Raji (cell line): ENCODE measurements around the gene DENND2A.
A peak's percentile ranks its signal among the peaks of the same experiment; 100 is the strongest.

ENCODE experiments used
- POLR2A ChIP-seq: IDR thresholded peaks from 2 replicates; pipeline ENCODE4 v1.6.1; 2011; ENCODE audit warnings: low read depth, low read length, control low read depth; ENCODE audit not compliant: insufficient read depth

The DENND2A gene

DNA sequence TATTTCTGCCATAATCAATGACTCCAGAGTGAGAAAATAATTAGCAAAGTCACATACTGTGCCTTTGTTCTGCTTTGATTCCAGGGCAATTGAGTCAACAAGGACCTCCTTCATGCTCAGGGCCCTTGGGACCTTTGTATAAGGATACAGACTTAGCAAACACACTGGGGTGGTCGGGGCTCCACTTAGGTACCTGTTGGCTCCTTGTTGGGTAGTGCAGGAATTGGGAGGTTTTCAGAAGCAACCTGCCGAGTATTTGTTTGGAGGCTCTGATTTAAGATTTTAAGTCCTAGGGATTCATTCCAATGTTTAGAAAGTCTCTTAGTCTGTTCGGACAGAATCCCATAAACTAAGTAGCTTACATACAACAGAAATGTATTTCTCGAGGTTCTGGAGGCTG is 35.1 kb upstream of the DENND2A start:
- TF ChIP-seq POLR2A, result no peak

DNA sequence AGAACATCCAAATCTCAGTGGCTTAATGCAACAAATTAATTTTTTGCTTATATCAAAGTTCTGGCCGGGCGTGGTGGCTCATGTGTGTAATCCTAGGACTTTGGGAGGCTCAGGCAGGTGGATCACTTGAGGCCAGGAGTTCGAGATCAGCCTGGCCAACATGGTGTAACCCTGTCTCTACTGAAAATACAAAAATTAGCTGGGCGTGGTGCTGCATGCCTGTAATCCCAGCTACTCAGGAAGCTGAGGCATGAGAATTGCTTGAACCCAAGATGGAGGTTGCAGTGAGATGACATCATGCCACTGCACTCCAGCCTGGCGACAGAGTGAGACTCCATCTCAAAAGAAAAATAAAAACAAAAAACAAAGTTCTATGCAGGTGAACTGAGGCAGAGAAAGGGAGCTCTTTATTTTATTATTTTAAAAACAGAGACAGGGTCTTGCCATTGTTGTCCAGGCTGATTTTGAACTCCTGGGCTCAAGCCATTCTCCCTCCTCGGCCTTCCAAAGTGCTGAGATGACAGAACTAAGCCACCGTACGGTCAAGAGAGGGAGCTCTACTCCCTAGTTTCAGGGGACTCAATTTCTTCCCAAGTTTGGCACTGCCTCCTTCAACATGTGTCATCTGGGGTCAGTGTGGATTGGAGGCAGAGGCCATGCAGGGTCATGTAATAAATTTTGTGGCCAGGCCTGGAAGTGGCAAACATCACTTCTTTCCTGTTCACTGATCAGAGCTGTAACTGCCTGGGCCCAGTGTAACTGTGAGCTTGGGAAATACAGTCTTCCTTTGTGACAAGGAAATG is 34.5 kb upstream of the DENND2A start:
- TF ChIP-seq POLR2A, result no peak

DNA sequence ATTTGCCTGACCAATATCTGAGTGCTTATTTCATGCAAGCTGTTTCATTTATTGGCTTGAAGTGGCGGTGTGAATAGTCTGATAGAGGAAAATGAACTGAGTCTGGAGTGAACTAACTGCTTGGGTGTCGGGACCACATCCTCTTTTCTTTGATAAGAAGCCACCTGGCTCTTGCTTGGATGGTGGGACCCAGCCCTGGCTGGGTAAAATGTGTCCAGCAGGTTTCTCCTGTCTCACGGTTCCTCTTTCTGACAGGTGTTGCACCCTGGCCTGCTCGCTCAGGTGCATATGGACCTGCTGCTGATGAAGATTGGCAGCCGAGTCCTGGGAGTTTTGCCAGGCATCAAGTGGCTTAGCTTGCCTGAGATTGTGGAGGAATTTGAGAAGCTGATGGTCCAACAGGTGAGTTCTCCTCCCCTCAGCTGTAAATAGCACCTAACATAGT is 33.8 kb upstream of the DENND2A start:
- 0 out of 2 replicates have a peak, but pooled peaks have one; percentile 9 for TF ChIP-seq POLR2A

DNA sequence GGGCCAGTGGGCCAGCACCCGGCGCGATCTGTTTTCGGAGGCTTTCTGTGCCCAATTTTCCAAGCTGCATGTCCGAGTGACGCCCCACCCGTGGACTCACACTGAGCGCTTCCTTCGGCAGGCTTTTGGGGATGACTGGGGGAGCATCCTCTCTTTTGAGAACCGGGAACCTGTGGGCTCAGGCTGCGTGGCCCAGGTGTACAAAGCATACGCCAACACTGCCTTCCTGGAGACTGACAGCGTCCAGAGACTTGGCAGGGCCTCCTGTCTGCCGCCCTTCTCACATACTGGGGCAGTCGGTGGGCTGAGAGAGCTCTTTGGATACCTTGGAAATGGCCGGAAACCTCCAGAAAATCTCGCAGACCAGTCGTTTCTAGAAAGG is 33.2 kb upstream of the DENND2A start:
- no peak for TF ChIP-seq POLR2A

DNA sequence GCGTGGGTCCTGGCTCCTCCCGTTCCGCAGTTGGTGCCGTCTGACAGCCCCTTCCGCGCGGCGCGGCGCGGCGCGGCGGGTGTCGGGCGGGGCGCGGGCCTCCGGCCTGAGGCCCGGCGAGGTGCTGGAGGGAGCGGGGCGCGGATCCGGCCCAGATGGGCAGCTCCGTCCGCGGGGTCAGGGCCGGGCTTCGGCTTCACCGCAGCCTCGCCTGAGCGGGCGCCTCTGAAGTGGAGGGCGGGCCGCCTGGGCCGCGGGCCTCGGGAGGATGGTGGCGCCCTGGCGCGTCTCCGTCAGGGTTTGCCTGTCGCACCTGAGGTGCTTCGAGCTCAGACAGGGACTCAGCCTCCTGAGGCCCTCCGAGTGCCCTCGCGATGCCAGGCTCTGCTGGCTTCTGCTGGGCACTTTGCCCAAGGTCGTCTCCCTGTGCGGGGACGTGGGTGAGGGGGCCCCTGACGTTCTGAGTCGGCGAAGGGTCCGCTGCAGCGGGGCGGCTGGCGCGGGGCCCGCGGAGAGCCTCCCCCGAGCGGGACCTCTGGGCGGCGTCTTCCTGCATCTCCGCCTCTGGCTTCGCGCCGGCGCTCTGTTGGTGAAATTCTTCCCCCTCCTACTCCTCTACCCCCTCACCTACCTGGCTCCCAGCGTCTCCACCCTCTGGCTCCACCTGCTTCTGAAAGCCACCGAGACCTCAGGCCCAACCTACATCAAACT is 32.6 kb upstream of the DENND2A start:
- TF ChIP-seq POLR2A, result peak; percentile 52

DNA sequence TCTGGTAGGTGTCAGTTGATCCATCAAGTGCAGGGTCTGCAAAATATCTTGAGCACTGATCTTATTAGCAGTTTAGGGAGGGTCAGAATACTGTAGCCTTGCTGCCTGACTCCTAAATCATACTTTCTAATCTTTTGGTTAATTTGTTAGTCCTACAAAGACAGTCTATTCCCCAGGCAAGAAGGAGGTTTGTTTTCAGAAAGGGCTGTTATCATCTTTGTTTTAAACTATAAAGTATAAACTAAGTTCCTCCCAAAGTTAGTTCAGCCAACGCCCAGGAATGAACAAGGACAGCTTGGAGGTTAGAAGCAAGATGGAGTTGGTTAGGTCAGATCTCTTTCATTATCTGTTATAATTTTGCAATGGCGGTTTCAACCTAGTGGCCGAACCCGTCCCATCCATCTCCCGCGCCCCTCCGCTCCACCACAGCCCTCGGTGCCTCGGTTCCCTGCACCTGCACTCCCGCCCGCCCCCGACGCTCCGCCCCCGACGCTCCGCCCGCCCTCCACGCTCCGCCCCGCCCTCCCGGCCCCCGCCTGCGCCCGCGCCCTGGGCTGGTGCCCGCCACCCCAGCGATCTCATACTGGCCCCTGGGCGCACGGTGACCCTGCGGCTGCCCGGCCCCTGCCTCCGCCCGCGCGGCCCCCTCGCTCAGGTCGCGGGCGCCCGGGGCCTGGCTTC is 31.9 kb upstream of the DENND2A start, which contains the start of gene ADCK2:
Gene ADCK2, plus strand, starts transcription at position 564 of the 681 bp plus-strand sequence. CDS start 386 bp downstream, outside the sequence.
- TF ChIP-seq POLR2A, result peak; percentile 56

DNA sequence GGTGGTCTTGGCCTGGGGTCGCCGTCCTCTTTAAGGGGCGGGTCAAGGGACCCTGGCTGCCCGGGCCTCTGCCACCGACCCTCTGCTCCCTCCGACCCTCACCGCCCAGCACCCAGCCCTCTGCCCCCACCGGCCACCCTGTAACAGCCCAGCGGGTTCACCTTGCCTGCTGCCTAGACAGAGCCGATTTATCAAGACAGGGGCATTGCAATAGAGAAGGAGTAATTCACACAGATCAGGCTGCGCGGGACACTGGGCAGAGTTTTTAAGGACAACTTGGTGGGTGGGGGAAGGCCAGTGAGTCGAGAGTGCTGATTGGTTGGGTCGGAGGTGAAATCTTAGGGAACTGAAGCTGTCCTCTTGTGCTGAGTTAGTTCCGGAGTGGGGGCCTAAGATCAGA is 31.4 kb upstream of the DENND2A start:
- no peak for TF ChIP-seq POLR2A

DNA sequence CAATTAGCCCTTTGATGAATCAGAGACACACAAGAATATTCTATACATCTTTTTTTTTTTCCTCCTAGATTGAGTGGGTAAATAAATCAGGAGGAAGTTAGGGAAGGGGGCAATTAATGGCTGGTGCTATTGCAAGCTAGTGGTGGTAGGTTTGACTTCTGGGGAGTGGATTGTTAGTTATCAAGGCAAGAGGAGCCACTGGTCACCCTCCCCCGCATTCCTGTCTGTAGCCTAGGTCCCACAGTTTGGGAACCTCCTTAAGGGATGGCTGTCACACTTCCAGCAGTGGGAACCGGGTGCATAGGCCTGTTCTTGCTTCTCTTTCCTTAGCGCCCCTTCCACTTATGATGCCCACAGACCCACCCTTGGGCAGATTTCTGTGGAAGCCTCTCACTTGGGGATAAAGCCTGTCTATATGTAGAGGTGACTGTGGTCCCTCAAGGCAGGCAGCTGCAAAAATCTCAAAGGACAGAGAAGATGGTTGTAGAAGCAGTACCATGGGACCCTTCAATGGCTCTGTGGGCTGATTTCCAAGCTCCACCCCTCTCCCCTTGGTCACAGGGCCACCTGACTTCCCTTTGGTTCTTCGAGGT is 29.8 kb upstream of the DENND2A start:
- no peak for TF ChIP-seq POLR2A

DNA sequence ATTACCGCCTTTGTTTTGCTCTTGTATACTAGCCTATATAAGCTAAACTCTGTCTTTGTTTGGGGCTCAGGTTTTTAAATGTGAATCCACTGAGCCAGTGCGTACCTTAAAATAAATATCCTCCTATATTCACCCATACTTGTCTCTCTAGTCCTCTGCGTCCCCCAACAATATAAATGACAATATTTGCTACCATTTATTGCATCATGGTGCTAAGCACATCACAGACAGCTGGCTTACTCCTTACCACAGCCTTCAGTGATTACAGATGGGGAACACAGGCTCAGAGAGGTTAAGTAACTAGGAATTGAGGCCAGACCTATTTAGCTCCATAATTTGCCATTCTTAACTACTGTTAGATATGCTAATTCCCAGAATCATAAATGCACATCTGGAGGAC is 28.7 kb upstream of the DENND2A start:
- TF ChIP-seq POLR2A, result no peak

DNA sequence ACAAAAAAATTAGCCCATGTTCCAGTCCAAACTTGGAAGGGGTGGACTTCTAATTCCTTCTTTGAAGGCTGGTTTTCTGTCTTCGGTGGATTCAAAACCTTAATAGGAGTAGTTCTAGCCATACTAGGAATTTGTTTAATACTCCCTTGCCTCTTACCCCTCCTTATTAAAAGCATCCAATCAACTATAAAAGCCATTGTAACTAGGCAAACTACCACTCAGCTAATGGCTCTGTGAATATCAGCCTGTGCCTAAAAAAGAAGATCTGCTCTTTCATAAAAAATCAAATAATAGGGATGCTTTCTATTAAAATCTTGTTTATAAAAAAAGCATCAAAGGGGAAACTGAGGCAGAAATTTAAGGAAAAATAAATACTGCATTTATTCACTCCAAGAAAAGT is 28.0 kb upstream of the DENND2A start:
- no peak for TF ChIP-seq POLR2A

DNA sequence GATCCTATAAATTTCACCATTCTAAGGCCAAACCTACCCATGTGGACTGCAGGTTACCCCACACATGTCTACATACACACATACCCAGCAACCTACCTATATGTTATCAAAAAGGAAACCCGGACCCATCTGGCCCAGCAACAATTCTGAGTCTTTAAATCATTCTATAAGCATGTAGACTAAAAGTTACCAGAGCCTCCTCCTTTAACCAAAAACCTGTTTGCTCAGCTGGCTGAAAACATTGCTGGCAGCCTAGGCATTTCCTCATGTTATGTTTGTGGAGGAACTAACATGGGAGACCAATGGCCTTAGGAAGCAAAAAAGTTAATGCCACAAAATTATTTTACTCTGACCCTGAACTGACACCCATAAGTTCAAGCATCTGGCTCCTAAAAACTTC is 26.9 kb upstream of the DENND2A start:
- TF ChIP-seq POLR2A, result no peak

DNA sequence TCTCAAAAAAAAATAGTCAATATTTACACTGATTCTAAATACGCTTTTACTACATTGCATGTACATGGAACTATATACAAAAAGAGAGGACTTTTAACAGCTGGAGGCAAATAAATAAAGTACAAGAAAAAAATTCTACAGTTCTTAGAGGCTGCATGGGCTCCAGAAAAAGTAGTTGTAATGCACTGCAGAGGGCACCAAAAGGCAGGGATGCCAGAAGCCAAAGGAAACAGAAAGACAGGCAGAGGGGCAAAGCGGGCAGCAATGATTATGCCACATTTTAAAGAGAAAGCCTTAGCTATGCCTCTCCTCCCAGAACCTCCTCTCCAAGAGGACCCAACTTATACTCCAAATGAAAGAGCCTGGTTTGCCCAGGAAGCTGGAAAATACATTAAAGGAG is 20.5 kb upstream of the DENND2A start:
- no peak for TF ChIP-seq POLR2A

DNA sequence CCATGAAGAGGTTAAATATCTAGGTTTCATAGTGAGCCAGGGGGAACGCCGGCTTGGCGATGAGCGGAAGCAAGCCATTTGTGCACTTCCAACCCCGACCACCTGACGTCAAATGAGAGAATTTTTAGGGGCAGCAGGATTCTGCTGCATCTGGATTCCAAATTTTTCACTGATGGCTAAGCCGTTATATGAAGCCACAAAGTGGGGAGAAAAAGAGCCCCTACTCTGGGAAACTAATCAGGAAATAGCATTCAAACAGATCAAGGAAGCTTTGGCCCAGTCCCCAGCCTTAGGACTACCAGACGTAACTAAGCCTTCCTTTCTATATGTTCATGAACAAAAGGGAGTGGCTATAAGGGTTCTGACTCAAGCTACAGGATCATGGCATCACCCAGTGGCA is 19.2 kb upstream of the DENND2A start:
- TF ChIP-seq POLR2A, result no peak

DNA sequence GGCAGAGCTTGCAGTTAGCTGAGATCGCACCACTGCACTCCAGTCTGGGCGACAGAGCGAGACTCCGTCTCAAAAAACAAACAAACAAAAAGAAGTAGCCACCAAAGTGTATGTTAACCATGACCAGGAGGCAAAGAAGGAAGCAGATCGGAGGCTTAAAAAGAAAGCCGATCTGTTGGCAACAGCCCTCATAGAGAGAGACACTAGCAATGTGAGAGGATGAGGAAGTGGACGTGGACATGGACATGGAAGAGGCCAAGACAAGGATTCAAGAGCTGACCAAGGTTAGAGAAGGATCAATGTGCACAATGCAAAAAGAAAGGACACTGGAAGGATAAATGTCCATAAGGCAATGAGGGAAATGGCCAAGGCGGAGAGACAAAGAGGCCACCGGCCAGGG is 17.3 kb upstream of the DENND2A start:
- TF ChIP-seq POLR2A, result no peak
